Suprapubic skin (tissue), 4 donors: ENCODE measurements around the gene RMDN2. TPM values are rescaled to one million over a fixed set of nuclear protein-coding genes. Genes with fewer than 3 reads are reported as not detected.

ENCODE experiments used
- DNase-seq, 2 donors: peaks; one replicate each; pipeline ENCODE4 v3.0.0-alpha.2; 2019; ENCODE audit warnings: low spot score in 2 of 2
- H3K27ac ChIP-seq: fragments of 200-600 bp; sonication (generic); one replicate; pipeline ENCODE4 v1.5.1; 2019
- H3K27me3 ChIP-seq: fragments of 200-600 bp; sonication (generic); one replicate; pipeline ENCODE4 v1.5.1; 2019
- H3K36me3 ChIP-seq: fragments of 200-600 bp; sonication (generic); one replicate; pipeline ENCODE4 v1.5.1; 2019
- H3K4me1 ChIP-seq: fragments of 200-600 bp; sonication (generic); one replicate; pipeline ENCODE4 v1.5.1; 2019
- H3K4me3 ChIP-seq: fragments of 200-600 bp; sonication (generic); one replicate; pipeline ENCODE4 v1.5.1; 2019; ENCODE audit warnings: mild to moderate bottlenecking
- H3K9me3 ChIP-seq: fragments of 200-600 bp; sonication (generic); one replicate; pipeline ENCODE4 v1.5.1; 2019
- CTCF ChIP-seq, 2 donors: fragments of 200-600 bp in 1 of 2; fragments of 450-650 bp in 1 of 2; sonication (generic) in 1 of 2; IDR thresholded peaks; one replicate each; pipeline ENCODE4 v1.5.1; 2016 to 2019; ENCODE audit warnings: antibody characterized with exemption in 2 of 2, mild to moderate bottlenecking in 1 of 2, moderate library complexity in 1 of 2
- EP300 ChIP-seq: sonication (generic); formaldehyde crosslinking; IDR thresholded peaks from one replicate; pipeline ENCODE4 v1.6.1; 2017; ENCODE audit warnings: antibody characterized with exemption
- POLR2A ChIP-seq, 2 donors: fragments of 450-650 bp; IDR thresholded peaks; one replicate each; pipeline ENCODE4 v1.6.1; 2017; ENCODE audit warnings: antibody characterized with exemption in 2 of 2, mild to moderate bottlenecking in 2 of 2, moderate library complexity in 2 of 2
- POLR2AphosphoS5 ChIP-seq, 3 donors: sonication (generic); formaldehyde crosslinking; IDR thresholded peaks; one replicate each; pipeline ENCODE4 v1.6.1; 2017; ENCODE audit warnings: antibody characterized with exemption in 3 of 3
- WGBS: methylation state at CpG from one replicate; pipeline ENCODE4 v1.1.5; 2018; 5-methylcytosine and 5-hydroxymethylcytosine counted together
- total RNA-seq, 4 donors: library from RNA; depleted of rRNA; stranded (reverse); fragments of >200 nt; gene quantifications; one replicate each; pipeline ENCODE4 v1.1.0, GENCODE V29; 2016

RMDN2 gene
- total RNA-seq = 1 to 10 TPM; 4.1 to 6.3 (median 5.0) TPM

- no peak for TF ChIP-seq EP300
- TF ChIP-seq POLR2A (IDR thresholded peaks at IDR 0.05) = peak in 1 of 2 donors; percentile 72
- peak in 2 of 3 donors; percentile 19 to 32 for TF ChIP-seq POLR2AphosphoS5 (IDR thresholded peaks at IDR 0.05)
- no peak for TF ChIP-seq CTCF (IDR thresholded peaks at IDR 0.05)
These were observed at the start of gene RMDN2 for GRCh38 chr2:37925063-37925897. Gene RMDN2 (plus strand): TSS chr2:37925287. CDS start chr2:37929278, 3,991 bp downstream.

GRCh38 chr2:37875403-37875906, 49.6 kb upstream of the RMDN2 start:
- DNase-seq = no peak
- TF ChIP-seq EP300 (no peak), CTCF (IDR thresholded peaks at IDR 0.05) (no peak), POLR2AphosphoS5 (IDR thresholded peaks at IDR 0.05) (no peak), POLR2A (IDR thresholded peaks at IDR 0.05) (no peak)
- H3K9me3 ChIP-seq = no peaks in the 10 kb centered on the region
- no peaks in the 10 kb centered on the region for H3K36me3 ChIP-seq
- H3K4me3 ChIP-seq = no peak overlapping the region
- H3K27me3 ChIP-seq = no peaks in the 10 kb centered on the region
- peaks cover 30% of the 10 kb centered on the region for H3K4me1 ChIP-seq
- H3K27ac ChIP-seq = no peak overlapping the region
- 54% methylated on average over 14 of the region's 15 CpGs for WGBS

More at GRCh38 chr2:37925063-37925897, at the start of gene RMDN2:
- Histone ChIP-seq H3K4me3 (peak within 1 kb of the TSS; percentile 57), H3K9me3 (no peaks in the 10 kb centered on the region), H3K36me3 (no peaks in the 10 kb centered on the region), H3K4me1 (peaks cover 12% of the 10 kb centered on the region), H3K27ac (peak within 1 kb of the TSS; percentile 86), H3K27me3 (no peaks in the 10 kb centered on the region)
- DNase-seq = peak; percentile 94 to 95
- WGBS = under 1% methylated on average over 25 of the region's 79 CpGs

GRCh38 chr2:37876227-37876626, 48.9 kb upstream of the RMDN2 start:
- Histone ChIP-seq H3K36me3 (no peaks in the 10 kb centered on the region), H3K4me1 (peaks cover 24% of the 10 kb centered on the region), H3K9me3 (no peaks in the 10 kb centered on the region), H3K27ac (no peak overlapping the region), H3K27me3 (no peaks in the 10 kb centered on the region), H3K4me3 (no peak overlapping the region)
- DNase-seq = no peak
- TF ChIP-seq POLR2AphosphoS5 (IDR thresholded peaks at IDR 0.05) (no peak), CTCF (IDR thresholded peaks at IDR 0.05) (no peak), EP300 (no peak), POLR2A (IDR thresholded peaks at IDR 0.05) (no peak)
- 83% methylated on average over 9 of the region's 9 CpGs for WGBS

- peak; percentile 50 to 57 for TF ChIP-seq CTCF (IDR thresholded peaks at IDR 0.05)
- no peak for TF ChIP-seq POLR2A (IDR thresholded peaks at IDR 0.05)
- 24% methylated on average over 12 of the region's 12 CpGs for WGBS
- no peak for DNase-seq
- Histone ChIP-seq H3K27me3 (no peaks in the 10 kb centered on the region), H3K36me3 (no peaks in the 10 kb centered on the region), H3K4me1 (peaks cover 10% of the 10 kb centered on the region), H3K27ac (no peak overlapping the region), H3K9me3 (no peaks in the 10 kb centered on the region), H3K4me3 (no peak overlapping the region)
These were observed 47.4 kb upstream of the RMDN2 start for GRCh38 chr2:37877457-37878315.
